GM19395 (cell line): ENCODE measurements around the gene RNF125.
"Not testable (repeated sequence)": the region's sequence is repeated elsewhere in the genome, so short reads cannot be mapped to it uniquely, and the experiment has no call there.

Source experiments
- ATAC-seq: cut with Tn5 transposase; IDR thresholded peaks from one replicate; pipeline ENCODE4 v1.9.1; 2021; ENCODE audit warnings: mild to moderate bottlenecking, moderate library complexity; ENCODE audit not compliant: unreplicated experiment

Gene RNF125

GRCh38 chr18:32018331-32019250 lies at the start of gene RNF125:
RNF125 (plus strand) TSS chr18:32018825; CDS start chr18:32018864, 39 bp downstream.
- ATAC-seq = peak; percentile 88

- ATAC-seq = no peak
Measured at GRCh38 chr18:31970617-31971016, 48.0 kb upstream of the RNF125 start.

GRCh38 chr18:31973929-31974546 lies 44.6 kb upstream of the RNF125 start:
- no peak for ATAC-seq

GRCh38 chr18:31976242-31976641 lies 42.4 kb upstream of the RNF125 start:
- ATAC-seq = no peak

- ATAC-seq = no peak
Measured at GRCh38 chr18:31977270-31977872, 41.3 kb upstream of the RNF125 start.

- no peak for ATAC-seq
Measured at GRCh38 chr18:31978616-31979015, 40.0 kb upstream of the RNF125 start.

GRCh38 chr18:31979714-31980113 lies 38.9 kb upstream of the RNF125 start:
- no peak for ATAC-seq

- ATAC-seq = no peak
Measured at GRCh38 chr18:31980863-31981262, 37.8 kb upstream of the RNF125 start.

GRCh38 chr18:31983020-31983419 lies 35.6 kb upstream of the RNF125 start:
- no peak for ATAC-seq

GRCh38 chr18:31983976-31984375 lies 34.6 kb upstream of the RNF125 start:
- no peak for ATAC-seq

- peak; percentile 94 for ATAC-seq
Measured at GRCh38 chr18:31990823-31991222, 27.8 kb upstream of the RNF125 start.

- no peak for ATAC-seq
Measured at GRCh38 chr18:31996007-31996406, 22.6 kb upstream of the RNF125 start.

GRCh38 chr18:31998880-31999412 lies 19.7 kb upstream of the RNF125 start:
- ATAC-seq = no peak

- ATAC-seq = not testable (repeated sequence)
Measured at GRCh38 chr18:32001141-32001540, 17.5 kb upstream of the RNF125 start.

- not testable (repeated sequence) for ATAC-seq
Measured at GRCh38 chr18:32003822-32004221, 14.8 kb upstream of the RNF125 start.

GRCh38 chr18:32010124-32010721 lies 8.4 kb upstream of the RNF125 start:
- no peak for ATAC-seq

- ATAC-seq = no peak
Measured at GRCh38 chr18:32011193-32011592, 7.4 kb upstream of the RNF125 start.

- peak; percentile 22 for ATAC-seq
Measured at GRCh38 chr18:32019251-32019948, 775 bp downstream of the RNF125 start.

GRCh38 chr18:32019949-32020625 lies 1.5 kb downstream of the RNF125 start:
- not testable (repeated sequence) for ATAC-seq
